ENCODE data around the gene CHCHD4. TPM values are rescaled to one million over a fixed set of nuclear protein-coding genes. Genes with fewer than 3 reads are reported as not detected.

Gene CHCHD4
- total and polyA plus RNA-seq, 2 of the 13 experiments (the other 11 are each of a cell fraction or from before 2014, with no cell fraction given) = 15.8 to 24.1 TPM

- peaks cover 2% of the 10 kb centered on the region; the same call in 1 of the 2 replicates for H4K20me1 ChIP-seq (ENCODE audit: insufficient read depth, low read length)
- no peaks in the 10 kb centered on the region for H3K27me3 ChIP-seq (ENCODE audit: control insufficient read depth in 1 of 2, insufficient read depth in 2 of 2, low read length in 2 of 2)
- H3K4me1 ChIP-seq (ENCODE audit: insufficient read depth, low read length) = no peaks in the 10 kb centered on the region
- peaks cover 8% of the 10 kb centered on the region for H3K9me3 ChIP-seq (ENCODE audit: low read length)
- TF ChIP-seq ZNF691 (CRISPR knock-in tag; IDR thresholded peaks at IDR 0.05; ENCODE audit: borderline replicate concordance, low read depth) (no peak), CEBPG (CRISPR knock-in tag; IDR thresholded peaks at IDR 0.05) (peak; percentile 42), ZNF7 (CRISPR knock-in tag; IDR thresholded peaks at IDR 0.05) (no peak), CEBPB (IDR thresholded peaks at IDR 0.05; ENCODE audit: borderline replicate concordance, low read depth, low read length) (peak; percentile 78; the same call in 1 of the 2 replicates), MAFF (IDR thresholded peaks at IDR 0.05; ENCODE audit: low read depth, low read length) (no peak), CHCHD3 (CRISPR knock-in tag; IDR thresholded peaks at IDR 0.05) (no peak)
- intact Hi-C loops (cut with micrococcal nuclease; ENCODE audit: unreplicated experiment) (no loop called here), in situ Hi-C loops (cut with HindIII; ENCODE audit: extremely low pct_ligation_motif_present, low pct_unique_long_range_greater_than_20kb) (no loop called here)
- H3K79me2 ChIP-seq (ENCODE audit: insufficient read depth, low read length) = no peaks in the 10 kb centered on the region
- no TSS peak for BruUV-seq (replicated peaks)
- no peak overlapping the region for H3K4me2 ChIP-seq (ENCODE audit: low read depth, low read length)
- no peak overlapping the region for H2AFZ ChIP-seq (ENCODE audit: low read length)
- DNase-seq (ENCODE audit: low spot score) (no peak), ATAC-seq (no peak), FAIRE-seq (no peak)
- H3K9ac ChIP-seq (ENCODE audit: insufficient read depth, low read depth, low read length) = no peak overlapping the region
- 98% methylated on average over 2 of the region's 2 CpGs for WGBS (ENCODE audit: low lambda C conversion rate)
- CTCF ChIA-PET (ENCODE audit: low intra/inter-chr PET ratio, low total read pairs) = no interaction called here
- H3K27ac ChIP-seq (ENCODE audit: extremely low read length, insufficient read depth, low read length) = no peak overlapping the region
- POLR2A ChIA-PET = no interaction called here
- peaks cover 24 to 96% of the 10 kb centered on the region in 2 experiments for H3K36me3 ChIP-seq (replicated peaks in 1 of 2; ENCODE audit: control insufficient read depth in 1 of 2, insufficient read depth in 2 of 2, low read length in 2 of 2)
- no peak overlapping the region for H3K4me3 ChIP-seq (replicated peaks in 1 of 3; ENCODE audit: insufficient read depth in 1 of 3, low read depth in 2 of 3, low read length in 3 of 3)
Measured at GRCh38 chr3:14162178-14162577, 37.5 kb upstream of the CHCHD4 start.

GRCh38 chr3:14161282-14161681 lies 36.6 kb upstream of the CHCHD4 start:
- Histone ChIP-seq H3K9me3 (ENCODE audit: low read length) (peaks cover 8% of the 10 kb centered on the region), H3K4me2 (ENCODE audit: low read depth, low read length) (no peak overlapping the region), H2AFZ (ENCODE audit: low read length) (no peak overlapping the region), H3K9ac (ENCODE audit: insufficient read depth, low read depth, low read length) (no peak overlapping the region), H3K79me2 (ENCODE audit: insufficient read depth, low read length) (no peaks in the 10 kb centered on the region), H4K20me1 (ENCODE audit: insufficient read depth, low read length) (peaks cover 2% of the 10 kb centered on the region; the same call in 1 of the 2 replicates), H3K27ac (ENCODE audit: extremely low read length, insufficient read depth, low read length) (no peak overlapping the region), H3K27me3 (ENCODE audit: control insufficient read depth in 1 of 2, insufficient read depth in 2 of 2, low read length in 2 of 2) (no peaks in the 10 kb centered on the region), H3K36me3 (replicated peaks in 1 of 2; ENCODE audit: control insufficient read depth in 1 of 2, insufficient read depth in 2 of 2, low read length in 2 of 2) (peaks cover 23 to 97% of the 10 kb centered on the region in 2 experiments), H3K4me3 (replicated peaks in 1 of 3; ENCODE audit: insufficient read depth in 1 of 3, low read depth in 2 of 3, low read length in 3 of 3) (no peak overlapping the region), H3K4me1 (ENCODE audit: insufficient read depth, low read length) (no peaks in the 10 kb centered on the region)
- intact Hi-C loops (cut with micrococcal nuclease; ENCODE audit: unreplicated experiment) (no loop called here), in situ Hi-C loops (cut with HindIII; ENCODE audit: extremely low pct_ligation_motif_present, low pct_unique_long_range_greater_than_20kb) (no loop called here)
- no peak for DNase-seq (ENCODE audit: low spot score)
- ChIA-PET POLR2A (no interaction called here), CTCF (ENCODE audit: low intra/inter-chr PET ratio, low total read pairs) (no interaction called here)
- no peak for FAIRE-seq
- WGBS (ENCODE audit: low lambda C conversion rate) = 95% methylated on average over 2 of the region's 2 CpGs
- no peak for ATAC-seq
- no TSS peak for BruUV-seq (replicated peaks)
- TF ChIP-seq ZXDC (CRISPR knock-in tag; IDR thresholded peaks at IDR 0.05) (no peak), E2F5 (CRISPR knock-in tag; conservative IDR thresholded peaks at IDR 0.05) (no peak), HNRNPK (IDR thresholded peaks at IDR 0.05; ENCODE audit: low read depth, low read length, poor library complexity, severe bottlenecking) (no peak), SOX5 (CRISPR knock-in tag; IDR thresholded peaks at IDR 0.05; ENCODE audit: borderline replicate concordance) (no peak), ZNF225 (CRISPR knock-in tag; IDR thresholded peaks at IDR 0.05) (no peak), MXD3 (CRISPR knock-in tag; IDR thresholded peaks at IDR 0.05) (no peak), ZFP37 (CRISPR knock-in tag; IDR thresholded peaks at IDR 0.05; ENCODE audit: borderline replicate concordance) (no peak), ZSCAN22 (CRISPR knock-in tag; IDR thresholded peaks at IDR 0.05) (no peak), ASH2L (IDR thresholded peaks at IDR 0.05; ENCODE audit: insufficient read length, low read depth, low read length) (no peak)
